Left lung (tissue), 10 donors: ENCODE data around the gene RASA1. TPM values are rescaled to one million over a fixed set of nuclear protein-coding genes. Genes with fewer than 3 reads are reported as not detected.
"Not testable (repeated sequence)": the region's sequence is repeated elsewhere in the genome, so short reads cannot be mapped to it uniquely, and the experiment has no call there.

Source experiments
- ATAC-seq: fragments of 200-7000 bp; cut with Tn5 transposase; one replicate; pipeline ENCODE4 v1.9.1; 2020; ENCODE audit warnings: moderate library complexity
- DNase-seq, 4 donors: peaks; one replicate each; pipeline ENCODE4 v3.0.0-alpha.2; 2013 to 2020
- H3K27ac ChIP-seq, 2 donors: fragments of 200-600 bp; sonication (generic) in 1 of 2; one replicate each; pipeline versions ENCODE4 v1.5.0 to v1.8.0; 2020 to 2021
- H3K27me3 ChIP-seq, 2 donors: fragments of 200-600 bp; sonication (generic) in 1 of 2; one replicate each; pipeline versions ENCODE4 v1.5.0 to v1.8.0; 2020 to 2021
- H3K36me3 ChIP-seq, 2 donors: fragments of 200-600 bp; sonication (generic) in 1 of 2; one replicate each; pipeline versions ENCODE4 v1.5.0 to v1.8.0; 2020 to 2021
- H3K4me1 ChIP-seq, 2 donors: fragments of 200-600 bp; one replicate each; pipeline ENCODE4 v1.8.0; 2021
- H3K4me3 ChIP-seq, 2 donors: fragments of 200-600 bp; sonication (generic) in 1 of 2; one replicate each; pipeline versions ENCODE4 v1.5.0 to v1.8.0; 2020 to 2021; ENCODE audit warnings: mild to moderate bottlenecking in 1 of 2
- H3K9me3 ChIP-seq, 2 donors: fragments of 200-600 bp; sonication (generic) in 1 of 2; one replicate each; pipeline versions ENCODE4 v1.5.0 to v1.8.0; 2020 to 2021
- CTCF ChIP-seq, 2 donors: fragments of 200-600 bp; sonication (generic) in 1 of 2; IDR thresholded peaks; one replicate each; pipeline versions ENCODE4 v1.5.0 to v1.8.0; 2021; ENCODE audit warnings: antibody characterized with exemption in 2 of 2
- intact Hi-C, 2 donors: fragments of 100-400 bp; cut with DNase I; formaldehyde crosslinking; loops; one replicate each; pipeline versions ENCODE4 v1.11.2 to v1.14.2; 2022
- polyA plus RNA-seq, 6 donors: library from polyadenylated mRNA; unstranded; fragments of 120-200 nt; gene quantifications; one replicate each; pipeline ENCODE4 v1.2.1, GENCODE V29; 2013; ENCODE audit not compliant: insufficient read length in 6 of 6
- total RNA-seq, 2 donors: library from RNA; stranded (reverse); fragmentation: NEBNext Ultra II Directional; extraction: Animal tissue kit (Norgen Biotek cat#: 25700); gene quantifications; one replicate each; pipeline ENCODE4 v1.2.1, GENCODE V29; 2021
- donor health status: DM: no; HTN: yes; CAD: no.
- donor health status: DM: no; HTN: no; CAD: no.

Gene RASA1
- total and polyA plus RNA-seq, 8 donors: 27.7 to 60.7 (median 54.1) TPM

DNA sequence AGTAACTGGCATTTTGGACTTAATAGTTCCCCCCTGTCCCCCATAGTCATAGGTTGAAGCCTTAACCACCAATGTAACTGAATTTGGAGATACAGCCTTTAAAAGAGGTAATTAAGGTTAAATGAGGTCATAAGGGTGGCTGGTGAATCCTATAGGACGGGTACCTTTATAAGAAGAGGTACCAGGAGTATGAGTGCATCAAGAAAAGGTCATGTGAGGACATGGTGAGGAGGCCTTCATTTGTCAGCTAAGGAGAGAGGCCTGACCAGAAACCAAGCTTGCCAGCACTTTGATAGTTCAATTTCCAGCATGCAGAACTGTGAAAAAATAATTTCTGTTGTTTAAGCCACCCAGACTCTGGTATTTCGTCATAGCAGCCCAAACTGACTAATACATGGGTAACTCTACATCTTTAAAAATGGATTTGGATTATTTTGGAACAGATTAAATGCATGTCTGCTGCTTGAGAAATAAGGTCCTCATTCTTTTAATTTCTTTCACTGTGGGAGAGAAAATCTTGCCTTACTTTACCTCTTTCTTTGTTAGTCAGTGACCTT lies 9.7 kb downstream of the RASA1 start:
- ATAC-seq: no peak
- intact Hi-C loops: no loop called here

GRCh38 chr5:87278590-87279100 lies 11.0 kb downstream of the RASA1 start:
- H3K27me3 ChIP-seq: no peaks in the 10 kb centered on the region
- no peak for DNase-seq
- H3K36me3 ChIP-seq: no peaks in the 10 kb centered on the region
- no peak overlapping the region for H3K4me3 ChIP-seq
- peaks cover 0 to 2% of the 10 kb centered on the region in 2 donors for H3K9me3 ChIP-seq
- H3K4me1 ChIP-seq: peaks cover 0 to 31% of the 10 kb centered on the region in 2 donors
- H3K27ac ChIP-seq: peak overlapping the region in 1 of 2 donors; percentile 38
- ATAC-seq: no peak
- TF ChIP-seq CTCF (IDR thresholded peaks at IDR 0.05): no peak
- intact Hi-C loops: no loop called here

More for the DNA sequence above, 9.7 kb downstream of the RASA1 start:
- no peak for DNase-seq
- Histone ChIP-seq H3K27ac (peak overlapping the region in 1 of 2 donors; percentile 3), H3K9me3 (peaks cover 0 to 2% of the 10 kb centered on the region in 2 donors), H3K27me3 (no peaks in the 10 kb centered on the region), H3K4me3 (no peak overlapping the region), H3K4me1 (peaks cover 0 to 40% of the 10 kb centered on the region in 2 donors), H3K36me3 (no peaks in the 10 kb centered on the region)
- no peak for TF ChIP-seq CTCF (IDR thresholded peaks at IDR 0.05)

- Histone ChIP-seq H3K9me3 (peaks cover 0 to 2% of the 10 kb centered on the region in 2 donors), H3K4me3 (no peak overlapping the region), H3K4me1 (peaks cover 0 to 17% of the 10 kb centered on the region in 2 donors), H3K27ac (no peak overlapping the region), H3K27me3 (no peaks in the 10 kb centered on the region), H3K36me3 (peaks cover 0 to 13% of the 10 kb centered on the region in 2 donors)
- DNase-seq: no peak
- intact Hi-C loops: no loop called here
- no peak for TF ChIP-seq CTCF (IDR thresholded peaks at IDR 0.05)
- no peak for ATAC-seq
These were observed 14.6 kb downstream of the RASA1 start for GRCh38 chr5:87282269-87282668.

DNA sequence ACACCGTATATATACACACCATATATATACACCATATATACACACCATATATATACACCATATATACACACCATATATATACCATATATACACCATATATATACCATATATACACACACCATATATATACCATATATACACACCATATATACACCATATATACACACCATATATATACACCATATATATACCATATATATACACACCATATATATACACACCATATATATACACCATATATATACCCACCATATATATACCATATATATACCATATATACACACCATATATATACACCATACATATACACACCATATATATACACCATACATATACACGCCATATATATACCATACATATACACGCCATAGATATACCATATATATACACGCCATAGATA lies 19.6 kb downstream of the RASA1 start:
- ATAC-seq, DNase-seq, H3K4me1 ChIP-seq, intact Hi-C loops, H3K9me3 ChIP-seq, H3K27me3 ChIP-seq, H3K4me3 ChIP-seq, H3K27ac ChIP-seq: not testable (repeated sequence)
- peaks cover 0 to 25% of the 10 kb centered on the region in 2 donors for H3K36me3 ChIP-seq

- Histone ChIP-seq H3K9me3 (no peaks in the 10 kb centered on the region), H3K4me3 (no peak overlapping the region), H3K36me3 (peaks cover 0 to 3% of the 10 kb centered on the region in 2 donors), H3K27ac (peak overlapping the region in 1 of 2 donors; percentile 71), H3K27me3 (no peaks in the 10 kb centered on the region), H3K4me1 (peaks cover 4 to 64% of the 10 kb centered on the region in 2 donors)
- no peak for TF ChIP-seq CTCF (IDR thresholded peaks at IDR 0.05)
- ATAC-seq: peak; percentile 31
- intact Hi-C loops: no loop called here
- no peak for DNase-seq
These were observed 31.1 kb downstream of the RASA1 start for GRCh38 chr5:87298692-87299362.
